Stimulated activated effector memory CD8-positive, alpha-beta T cell treated with anti-CD3 and anti-CD28 coated beads, Interleukin-12 subunit alpha, Interleukin-12 subunit beta, amount 100 ng/mL, for 72 hours (primary cell): ENCODE measurements around the gene ST3GAL6.
A peak's percentile ranks its signal among the peaks of the same experiment; 100 is the strongest.

Experiments used
- ATAC-seq: fragments of 150-1000 bp; cut with Tn5 transposase; 2 replicates; pipeline ENCODE4 v1.10.0; 2021
- DNase-seq, 2 donors: peaks; one replicate each; pipeline ENCODE4 v3.0.0; 2021 to 2022; ENCODE audit warnings: low spot score in 2 of 2
- H3K27ac Mint-ChIP-seq: one replicate; pipeline ENCODE4 v1.8.0; 2022; ENCODE audit warnings: mild to moderate bottlenecking, mixed read lengths
- H3K36me3 Mint-ChIP-seq: one replicate; pipeline ENCODE4 v1.8.0; 2022; ENCODE audit warnings: mild to moderate bottlenecking, mixed read lengths
- H3K4me1 Mint-ChIP-seq: one replicate; pipeline ENCODE4 v1.8.0; 2022; ENCODE audit warnings: mixed read lengths
- H3K4me3 Mint-ChIP-seq: one replicate; pipeline ENCODE4 v1.8.0; 2022; ENCODE audit warnings: mild to moderate bottlenecking, mixed read lengths
- H3K9me3 Mint-ChIP-seq: one replicate; pipeline ENCODE4 v1.8.0; 2022; ENCODE audit warnings: mixed read lengths

ST3GAL6 gene

GRCh38 chr3:98799479-98799878 is 36.3 kb downstream of the ST3GAL6 start:
- Mint-ChIP-seq H3K36me3 (no peaks in the 10 kb centered on the region), H3K4me1 (no peaks in the 10 kb centered on the region), H3K27ac (no peak overlapping the region), H3K9me3 (no peaks in the 10 kb centered on the region), H3K4me3 (no peak overlapping the region)
- no peak for DNase-seq
- no peak for ATAC-seq

GRCh38 chr3:98800401-98800800 is 37.3 kb downstream of the ST3GAL6 start:
- Mint-ChIP-seq H3K27ac (no peak overlapping the region), H3K4me1 (no peaks in the 10 kb centered on the region), H3K9me3 (no peaks in the 10 kb centered on the region), H3K4me3 (no peak overlapping the region), H3K36me3 (no peaks in the 10 kb centered on the region)
- ATAC-seq = no peak
- DNase-seq = no peak

- H3K9me3 Mint-ChIP-seq = no peaks in the 10 kb centered on the region
- H3K4me3 Mint-ChIP-seq = no peak overlapping the region
- H3K27ac Mint-ChIP-seq = no peak overlapping the region
- H3K4me1 Mint-ChIP-seq = no peaks in the 10 kb centered on the region
- ATAC-seq = no peak
- no peak for DNase-seq
- no peaks in the 10 kb centered on the region for H3K36me3 Mint-ChIP-seq
Observed at GRCh38 chr3:98801043-98801747, 38.1 kb downstream of the ST3GAL6 start.

GRCh38 chr3:98805571-98805970 is 42.4 kb downstream of the ST3GAL6 start:
- Mint-ChIP-seq H3K36me3 (no peaks in the 10 kb centered on the region), H3K9me3 (no peaks in the 10 kb centered on the region), H3K27ac (no peak overlapping the region), H3K4me1 (no peaks in the 10 kb centered on the region), H3K4me3 (no peak overlapping the region)
- DNase-seq = no peak
- peak; percentile 8 for ATAC-seq

GRCh38 chr3:98806521-98806920 is 43.4 kb downstream of the ST3GAL6 start:
- H3K27ac Mint-ChIP-seq = no peak overlapping the region
- H3K4me3 Mint-ChIP-seq = no peak overlapping the region
- ATAC-seq (no peak), DNase-seq (no peak)
- no peaks in the 10 kb centered on the region for H3K36me3 Mint-ChIP-seq
- H3K9me3 Mint-ChIP-seq = no peaks in the 10 kb centered on the region
- H3K4me1 Mint-ChIP-seq = no peaks in the 10 kb centered on the region

GRCh38 chr3:98807011-98807410 is 43.9 kb downstream of the ST3GAL6 start:
- H3K36me3 Mint-ChIP-seq = no peaks in the 10 kb centered on the region

GRCh38 chr3:98807561-98807960 is 44.4 kb downstream of the ST3GAL6 start:
- ATAC-seq (no peak), DNase-seq (no peak)
- Mint-ChIP-seq H3K4me1 (no peaks in the 10 kb centered on the region), H3K27ac (no peak overlapping the region), H3K4me3 (no peak overlapping the region), H3K36me3 (no peaks in the 10 kb centered on the region), H3K9me3 (no peaks in the 10 kb centered on the region)

More at GRCh38 chr3:98807011-98807410, 43.9 kb downstream of the ST3GAL6 start:
- Mint-ChIP-seq H3K27ac (no peak overlapping the region), H3K4me1 (no peaks in the 10 kb centered on the region), H3K4me3 (no peak overlapping the region), H3K9me3 (no peaks in the 10 kb centered on the region)
- DNase-seq (no peak), ATAC-seq (no peak)

GRCh38 chr3:98808071-98808470 is 44.9 kb downstream of the ST3GAL6 start:
- no peaks in the 10 kb centered on the region for H3K9me3 Mint-ChIP-seq
- H3K4me3 Mint-ChIP-seq = no peak overlapping the region
- DNase-seq (no peak), ATAC-seq (no peak)
- H3K27ac Mint-ChIP-seq = no peak overlapping the region
- H3K4me1 Mint-ChIP-seq = no peaks in the 10 kb centered on the region
- H3K36me3 Mint-ChIP-seq = no peaks in the 10 kb centered on the region

GRCh38 chr3:98809557-98809956 is 46.4 kb downstream of the ST3GAL6 start:
- no peaks in the 10 kb centered on the region for H3K9me3 Mint-ChIP-seq
- no peak overlapping the region for H3K27ac Mint-ChIP-seq
- no peaks in the 10 kb centered on the region for H3K4me1 Mint-ChIP-seq
- H3K4me3 Mint-ChIP-seq = no peak overlapping the region
- DNase-seq (no peak), ATAC-seq (no peak)
- H3K36me3 Mint-ChIP-seq = no peaks in the 10 kb centered on the region

GRCh38 chr3:98811048-98811447 is 47.9 kb downstream of the ST3GAL6 start:
- H3K36me3 Mint-ChIP-seq = no peaks in the 10 kb centered on the region
- no peak for ATAC-seq
- no peaks in the 10 kb centered on the region for H3K4me1 Mint-ChIP-seq
- no peak overlapping the region for H3K4me3 Mint-ChIP-seq
- no peak overlapping the region for H3K27ac Mint-ChIP-seq
- no peak for DNase-seq
- no peaks in the 10 kb centered on the region for H3K9me3 Mint-ChIP-seq

- Mint-ChIP-seq H3K4me3 (no peak overlapping the region), H3K27ac (no peak overlapping the region), H3K4me1 (no peaks in the 10 kb centered on the region), H3K36me3 (no peaks in the 10 kb centered on the region), H3K9me3 (no peaks in the 10 kb centered on the region)
- ATAC-seq (no peak), DNase-seq (no peak)
Observed at GRCh38 chr3:98812851-98813374, 49.8 kb downstream of the ST3GAL6 start.

GRCh38 chr3:98814817-98815420 is 51.8 kb downstream of the ST3GAL6 start:
- Mint-ChIP-seq H3K4me1 (no peaks in the 10 kb centered on the region), H3K27ac (no peak overlapping the region), H3K36me3 (no peaks in the 10 kb centered on the region), H3K4me3 (no peak overlapping the region), H3K9me3 (no peaks in the 10 kb centered on the region)
- no peak for ATAC-seq
- DNase-seq = no peak

GRCh38 chr3:98817547-98818041 is 54.5 kb downstream of the ST3GAL6 start:
- Mint-ChIP-seq H3K9me3 (no peaks in the 10 kb centered on the region), H3K4me1 (no peaks in the 10 kb centered on the region), H3K4me3 (no peak overlapping the region), H3K36me3 (no peaks in the 10 kb centered on the region), H3K27ac (no peak overlapping the region)
- no peak for DNase-seq
- ATAC-seq = peak; percentile 71

GRCh38 chr3:98821063-98821462 is 57.9 kb downstream of the ST3GAL6 start:
- Mint-ChIP-seq H3K4me1 (no peaks in the 10 kb centered on the region), H3K4me3 (no peak overlapping the region), H3K36me3 (no peaks in the 10 kb centered on the region), H3K27ac (no peak overlapping the region), H3K9me3 (no peaks in the 10 kb centered on the region)
- DNase-seq (no peak), ATAC-seq (no peak)

GRCh38 chr3:98823791-98824190 is 60.7 kb downstream of the ST3GAL6 start:
- H3K4me3 Mint-ChIP-seq = no peak overlapping the region

GRCh38 chr3:98824256-98824655 is 61.1 kb downstream of the ST3GAL6 start:
- H3K4me1 Mint-ChIP-seq = no peaks in the 10 kb centered on the region
- DNase-seq = no peak
- H3K4me3 Mint-ChIP-seq = no peak overlapping the region
- H3K27ac Mint-ChIP-seq = no peak overlapping the region
- H3K9me3 Mint-ChIP-seq = no peaks in the 10 kb centered on the region
- no peaks in the 10 kb centered on the region for H3K36me3 Mint-ChIP-seq
- peak; percentile 28 for ATAC-seq

More at GRCh38 chr3:98823791-98824190, 60.7 kb downstream of the ST3GAL6 start:
- Mint-ChIP-seq H3K36me3 (no peaks in the 10 kb centered on the region), H3K4me1 (no peaks in the 10 kb centered on the region), H3K9me3 (no peaks in the 10 kb centered on the region), H3K27ac (no peak overlapping the region)
- DNase-seq (no peak), ATAC-seq (no peak)
